ENCODE results near the gene CLDN6. TPM values are rescaled to one million over a fixed set of nuclear protein-coding genes. Genes with fewer than 3 reads are reported as not detected.

The CLDN6 gene
- polyA plus RNA-seq, 1 experiment = 0.12 TPM

- no peaks in the 10 kb centered on the region for H3K36me3 ChIP-seq (ENCODE audit: control insufficient read depth, insufficient read depth, low read length)
- H3K27me3 ChIP-seq (ENCODE audit: control insufficient read depth, insufficient read depth, low read length) = peaks cover 5% of the 10 kb centered on the region
- TF ChIP-seq, protein P1, sequence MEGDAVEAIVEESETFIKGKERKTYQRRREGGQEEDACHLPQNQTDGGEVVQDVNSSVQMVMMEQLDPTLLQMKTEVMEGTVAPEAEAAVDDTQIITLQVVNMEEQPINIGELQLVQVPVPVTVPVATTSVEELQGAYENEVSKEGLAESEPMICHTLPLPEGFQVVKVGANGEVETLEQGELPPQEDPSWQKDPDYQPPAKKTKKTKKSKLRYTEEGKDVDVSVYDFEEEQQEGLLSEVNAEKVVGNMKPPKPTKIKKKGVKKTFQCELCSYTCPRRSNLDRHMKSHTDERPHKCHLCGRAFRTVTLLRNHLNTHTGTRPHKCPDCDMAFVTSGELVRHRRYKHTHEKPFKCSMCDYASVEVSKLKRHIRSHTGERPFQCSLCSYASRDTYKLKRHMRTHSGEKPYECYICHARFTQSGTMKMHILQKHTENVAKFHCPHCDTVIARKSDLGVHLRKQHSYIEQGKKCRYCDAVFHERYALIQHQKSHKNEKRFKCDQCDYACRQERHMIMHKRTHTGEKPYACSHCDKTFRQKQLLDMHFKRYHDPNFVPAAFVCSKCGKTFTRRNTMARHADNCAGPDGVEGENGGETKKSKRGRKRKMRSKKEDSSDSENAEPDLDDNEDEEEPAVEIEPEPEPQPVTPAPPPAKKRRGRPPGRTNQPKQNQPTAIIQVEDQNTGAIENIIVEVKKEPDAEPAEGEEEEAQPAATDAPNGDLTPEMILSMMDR (IDR thresholded peaks at IDR 0.05; ENCODE audit: insufficient read depth, low read depth, low read length) = no peak
- POLR2A ChIA-PET = no interaction called here
- H3K4me3 ChIP-seq (ENCODE audit: low read depth, low read length) = no peak overlapping the region
- CTCF ChIA-PET = interaction anchor here (1.4 kb wide), 1 partner anchor 12 kb away, joined by 3 read pairs; no protein-coding TSS in a partner anchor
- no peak for DNase-seq (ENCODE audit: low read depth)
Measured at GRCh38 chr16:3015865-3016521, 2.0 kb downstream of the CLDN6 start.

GRCh38 chr16:3014971-3015370, 3.0 kb downstream of the CLDN6 start:
- ChIA-PET CTCF (interaction anchor here (0.7 to 1.8 kb wide), 3 partner anchors 13 to 26 kb away, joined by 3 to 6 read pairs (median 3); no protein-coding TSS in a partner anchor), POLR2A (no interaction called here)
- Histone ChIP-seq H3K27me3 (ENCODE audit: control insufficient read depth, insufficient read depth, low read length) (peaks cover 5% of the 10 kb centered on the region), H3K36me3 (ENCODE audit: control insufficient read depth, insufficient read depth, low read length) (no peaks in the 10 kb centered on the region), H3K4me3 (ENCODE audit: low read depth, low read length) (no peak overlapping the region)
- TF ChIP-seq, protein P1 (IDR thresholded peaks at IDR 0.05; ENCODE audit: insufficient read depth, low read depth, low read length) = no peak
- no peak for DNase-seq (ENCODE audit: low read depth)

DNA sequence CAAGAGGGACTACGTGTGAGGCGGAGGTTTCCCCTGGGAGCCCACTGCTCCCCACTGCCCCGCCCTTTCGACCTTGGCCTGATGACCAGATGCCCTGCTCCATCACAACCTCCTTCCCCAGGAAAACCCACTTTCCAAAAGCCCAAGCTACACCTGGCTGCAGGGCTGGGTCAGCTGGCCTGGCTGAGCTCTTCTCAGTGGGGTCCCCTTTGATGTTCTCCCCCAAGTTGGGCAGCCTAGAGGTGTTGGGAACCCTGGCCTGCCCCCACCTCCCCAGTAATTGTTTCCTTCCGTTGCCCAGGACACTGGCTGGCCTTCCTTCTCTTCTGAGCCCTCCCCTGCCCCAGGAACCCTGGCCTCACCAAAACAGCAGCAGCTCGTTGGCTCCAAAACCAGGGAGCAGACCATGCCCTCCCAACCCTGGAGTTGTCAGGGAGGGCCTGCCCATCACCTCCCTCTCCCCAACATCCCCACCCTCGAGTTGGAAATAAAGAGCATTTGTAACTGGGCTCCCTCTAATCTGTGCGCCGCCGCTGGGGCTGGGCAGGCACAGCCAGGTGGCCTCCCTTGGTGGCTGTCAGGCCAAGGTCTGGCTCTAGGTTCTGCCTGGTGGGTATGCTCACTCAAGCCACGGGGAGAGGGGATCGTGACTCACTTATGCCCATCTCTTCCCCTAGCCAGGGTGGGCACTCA, 3.8 kb downstream of the CLDN6 start:
- POLR2A ChIA-PET = no interaction called here
- no peak for DNase-seq (ENCODE audit: low read depth)
- Histone ChIP-seq H3K4me3 (ENCODE audit: low read depth, low read length) (no peak overlapping the region), H3K27me3 (ENCODE audit: control insufficient read depth, insufficient read depth, low read length) (peaks cover 5% of the 10 kb centered on the region), H3K36me3 (ENCODE audit: control insufficient read depth, insufficient read depth, low read length) (no peaks in the 10 kb centered on the region)
- TF ChIP-seq, protein P1 (IDR thresholded peaks at IDR 0.05; ENCODE audit: insufficient read depth, low read depth, low read length) = no peak
- CTCF ChIA-PET = interaction anchor here (0.7 to 1.9 kb wide), 6 partner anchors 9 to 25 kb away, joined by 3 to 6 read pairs (median 3); no protein-coding TSS in a partner anchor

DNA sequence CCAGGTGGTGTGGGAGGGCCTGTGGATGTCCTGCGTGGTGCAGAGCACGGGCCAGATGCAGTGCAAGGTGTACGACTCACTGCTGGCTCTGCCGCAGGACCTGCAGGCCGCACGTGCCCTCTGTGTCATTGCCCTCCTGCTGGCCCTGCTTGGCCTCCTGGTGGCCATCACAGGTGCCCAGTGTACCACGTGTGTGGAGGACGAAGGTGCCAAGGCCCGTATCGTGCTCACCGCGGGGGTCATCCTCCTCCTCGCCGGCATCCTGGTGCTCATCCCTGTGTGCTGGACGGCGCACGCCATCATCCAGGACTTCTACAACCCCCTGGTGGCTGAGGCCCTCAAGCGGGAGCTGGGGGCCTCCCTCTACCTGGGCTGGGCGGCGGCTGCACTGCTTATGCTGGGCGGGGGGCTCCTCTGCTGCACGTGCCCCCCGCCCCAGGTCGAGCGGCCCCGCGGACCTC, 4.5 kb downstream of the CLDN6 start:
- TF ChIP-seq, protein P1 (IDR thresholded peaks at IDR 0.05; ENCODE audit: insufficient read depth, low read depth, low read length) = no peak
- H3K4me3 ChIP-seq (ENCODE audit: low read depth, low read length) = no peak overlapping the region
- H3K27me3 ChIP-seq (ENCODE audit: control insufficient read depth, insufficient read depth, low read length) = peaks cover 5% of the 10 kb centered on the region
- no peak for DNase-seq (ENCODE audit: low read depth)
- POLR2A ChIA-PET = no interaction called here
- no peaks in the 10 kb centered on the region for H3K36me3 ChIP-seq (ENCODE audit: control insufficient read depth, insufficient read depth, low read length)
- CTCF ChIA-PET = interaction anchor here (0.9 to 1.9 kb wide), 4 partner anchors 10 to 18 kb away, joined by 3 to 6 read pairs (median 3); no protein-coding TSS in a partner anchor

- TF ChIP-seq, protein P1 (IDR thresholded peaks at IDR 0.05; ENCODE audit: insufficient read depth, low read depth, low read length) = no peak
- peaks cover 5% of the 10 kb centered on the region for H3K27me3 ChIP-seq (ENCODE audit: control insufficient read depth, insufficient read depth, low read length)
- POLR2A ChIA-PET = no interaction called here
- H3K36me3 ChIP-seq (ENCODE audit: control insufficient read depth, insufficient read depth, low read length) = no peaks in the 10 kb centered on the region
- H3K4me3 ChIP-seq (ENCODE audit: low read depth, low read length) = no peak within 1 kb of the TSS
- DNase-seq (ENCODE audit: low read depth) = no peak
- CTCF ChIA-PET = interaction anchor here (1.3 to 1.9 kb wide), 2 partner anchors 11 to 15 kb away, joined by 3 to 6 read pairs; partner anchors contain the start of genes HCFC1R1 and THOC6
Measured at GRCh38 chr16:3012828-3013420, 5.1 kb downstream of the CLDN6 start, which contains the start of gene CLDN9. CLDN9 (plus strand) TSS chr16:3012923; CDS start chr16:3013363, 440 bp downstream.
